Cardiac fibroblast (primary cell): Measurements from ENCODE around the gene SBF1.
A peak's percentile ranks its signal among the peaks of the same experiment; 100 is the strongest.

Source experiments
- DNase-seq, 2 donors: peaks; one replicate each; pipeline versions ENCODE4 v3.0.0 to v3.0.0-alpha.2; 2010; ENCODE audit warnings: low read depth in 2 of 2
- H3K4me3 ChIP-seq, 2 donors: replicated peaks in 1 of 2; 1 replicate in 1 of 2; 2 replicates in 1 of 2; pipeline ENCODE4 v1.5.1; 2011; ENCODE audit warnings: low read depth in 2 of 2, low read length in 2 of 2, mild to moderate bottlenecking in 2 of 2, moderate library complexity in 1 of 2
- TF ChIP-seq, protein P1 (sequence below): IDR thresholded peaks from one replicate; pipeline ENCODE4 v1.5.1; 2011; ENCODE audit warnings: low read depth, mild to moderate bottlenecking, low read length, inconsistent platforms

Gene SBF1

DNA sequence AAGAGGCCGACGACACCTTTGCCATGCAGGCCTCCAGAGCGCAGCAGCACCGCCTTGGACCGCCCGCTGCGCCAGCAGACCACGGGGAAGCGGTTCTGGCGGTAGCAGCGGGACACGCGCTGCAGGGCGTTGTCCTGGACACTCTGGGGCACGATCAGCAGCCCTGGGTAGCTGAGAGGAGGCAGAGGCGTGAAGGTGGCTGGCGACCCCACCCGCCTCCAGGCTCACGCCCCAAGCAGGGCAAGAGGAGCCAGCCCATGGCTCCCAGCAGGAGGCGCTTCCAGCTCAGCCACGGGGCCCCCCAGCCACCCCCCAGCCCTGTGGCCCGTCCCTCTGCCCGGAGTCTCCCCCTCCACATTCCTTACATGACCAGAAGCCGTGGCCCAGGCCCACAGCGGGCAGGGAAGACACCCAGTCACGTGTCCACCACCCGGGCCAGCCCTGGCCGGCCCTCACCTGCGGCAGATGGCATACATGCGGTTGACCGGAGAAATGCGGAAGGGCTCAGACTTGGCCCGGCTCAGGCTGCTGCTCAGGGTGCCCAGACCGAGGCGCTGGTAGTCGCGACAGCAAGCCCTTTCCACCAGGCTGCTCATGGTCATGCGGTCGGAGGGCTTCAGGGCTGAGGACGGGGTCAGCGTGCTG is 15.2 kb downstream of the SBF1 start:
- DNase-seq, result no peak
- no peak overlapping the region for H3K4me3 ChIP-seq
- TF ChIP-seq, protein P1, sequence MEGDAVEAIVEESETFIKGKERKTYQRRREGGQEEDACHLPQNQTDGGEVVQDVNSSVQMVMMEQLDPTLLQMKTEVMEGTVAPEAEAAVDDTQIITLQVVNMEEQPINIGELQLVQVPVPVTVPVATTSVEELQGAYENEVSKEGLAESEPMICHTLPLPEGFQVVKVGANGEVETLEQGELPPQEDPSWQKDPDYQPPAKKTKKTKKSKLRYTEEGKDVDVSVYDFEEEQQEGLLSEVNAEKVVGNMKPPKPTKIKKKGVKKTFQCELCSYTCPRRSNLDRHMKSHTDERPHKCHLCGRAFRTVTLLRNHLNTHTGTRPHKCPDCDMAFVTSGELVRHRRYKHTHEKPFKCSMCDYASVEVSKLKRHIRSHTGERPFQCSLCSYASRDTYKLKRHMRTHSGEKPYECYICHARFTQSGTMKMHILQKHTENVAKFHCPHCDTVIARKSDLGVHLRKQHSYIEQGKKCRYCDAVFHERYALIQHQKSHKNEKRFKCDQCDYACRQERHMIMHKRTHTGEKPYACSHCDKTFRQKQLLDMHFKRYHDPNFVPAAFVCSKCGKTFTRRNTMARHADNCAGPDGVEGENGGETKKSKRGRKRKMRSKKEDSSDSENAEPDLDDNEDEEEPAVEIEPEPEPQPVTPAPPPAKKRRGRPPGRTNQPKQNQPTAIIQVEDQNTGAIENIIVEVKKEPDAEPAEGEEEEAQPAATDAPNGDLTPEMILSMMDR, result no peak

DNA sequence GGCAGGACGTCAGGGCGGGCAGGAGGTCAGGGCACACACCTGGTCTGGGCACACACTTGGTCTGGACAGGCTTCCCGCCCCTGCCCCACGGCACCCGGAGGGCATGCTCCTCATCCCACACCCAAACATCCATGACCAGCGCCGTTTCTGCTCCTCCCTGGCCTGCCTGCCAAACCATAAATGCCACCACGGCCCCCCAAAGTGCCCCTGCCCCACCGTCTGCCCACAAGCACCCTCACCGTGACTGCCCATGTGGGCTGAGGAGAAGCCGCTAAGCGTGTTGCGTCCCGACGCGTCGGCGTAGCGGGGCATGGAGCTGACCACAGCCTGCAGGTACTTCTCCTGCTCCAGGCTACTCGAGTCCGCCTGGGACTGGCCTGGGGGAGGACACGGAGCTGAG is 15.8 kb downstream of the SBF1 start:
- H3K4me3 ChIP-seq, result no peak overlapping the region
- TF ChIP-seq, protein P1, result no peak
- no peak for DNase-seq

DNA sequence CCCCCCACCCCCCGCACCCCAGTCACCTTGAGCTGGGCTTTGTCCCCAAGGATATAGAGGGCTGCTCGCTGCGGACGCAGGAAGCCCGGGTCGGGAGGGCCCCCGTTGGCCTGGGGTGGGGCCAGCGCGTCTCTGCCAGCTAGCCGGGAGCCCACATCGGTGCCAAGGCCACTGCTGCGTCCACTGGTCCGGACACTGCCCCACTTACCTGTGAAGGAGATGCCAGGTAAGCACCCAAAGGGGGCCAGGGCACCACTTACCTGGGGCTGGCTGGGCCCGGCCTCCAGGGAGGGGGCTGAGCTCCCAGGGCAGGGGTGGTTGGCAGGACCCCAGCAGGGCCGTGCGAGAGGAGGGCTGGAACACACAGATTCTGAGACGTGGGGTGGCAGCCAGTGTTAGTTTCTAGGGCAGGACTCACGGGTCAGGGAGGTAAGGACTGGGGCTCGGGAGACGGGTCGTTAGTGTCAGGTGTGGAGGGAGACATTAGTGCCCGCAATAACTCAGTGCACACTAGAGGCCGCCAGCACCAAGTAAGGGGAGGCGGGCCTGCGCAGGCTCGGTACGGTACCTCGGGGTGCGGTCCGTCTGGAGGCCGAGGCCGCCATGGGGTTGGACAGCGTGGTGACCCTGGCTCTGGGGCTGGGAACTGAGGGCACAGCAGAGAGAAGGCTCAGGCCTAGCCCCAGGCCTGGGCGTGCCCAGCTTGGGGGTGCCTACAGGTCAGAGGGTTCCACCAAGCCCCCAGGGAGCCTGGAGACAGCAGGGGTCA is 18.2 kb downstream of the SBF1 start:
- H3K4me3 ChIP-seq, result no peak overlapping the region
- TF ChIP-seq, protein P1, result peak; percentile 9

GRCh38 chr22:50456026-50456425 is 18.8 kb downstream of the SBF1 start:
- DNase-seq, result no peak
- no peak overlapping the region for H3K4me3 ChIP-seq
- TF ChIP-seq, protein P1, result no peak

More for the DNA sequence above, 18.2 kb downstream of the SBF1 start:
- DNase-seq, result no peak

DNA sequence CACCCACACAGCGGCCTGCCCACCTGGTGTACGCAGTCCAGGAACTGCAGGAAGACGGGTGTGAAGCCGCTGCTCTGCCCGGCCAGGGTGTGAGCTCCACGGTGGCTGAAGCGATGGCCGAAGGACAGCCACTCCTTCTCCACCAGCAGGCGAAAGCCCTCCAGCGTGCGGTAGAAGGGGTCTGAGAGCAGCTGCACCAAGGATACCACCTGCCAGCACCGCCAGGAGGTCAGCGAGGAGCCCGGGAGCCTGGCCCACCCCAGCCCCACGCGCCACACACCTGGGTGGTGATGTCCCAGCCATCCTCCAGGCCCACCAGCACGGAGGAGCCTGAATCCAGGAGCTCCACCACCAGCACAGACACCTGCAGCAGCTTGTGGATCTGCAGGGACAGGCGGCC is 19.6 kb downstream of the SBF1 start:
- TF ChIP-seq, protein P1, result no peak
- no peak for DNase-seq
- H3K4me3 ChIP-seq, result no peak overlapping the region

- no peak for DNase-seq
- no peak overlapping the region for H3K4me3 ChIP-seq
- TF ChIP-seq, protein P1, result no peak
Measured at GRCh38 chr22:50454556-50455075, 20.2 kb downstream of the SBF1 start.
